Lower leg skin (tissue), 4 donors: ENCODE measurements around the gene SPOCD1. TPM values are rescaled to one million over a fixed set of nuclear protein-coding genes. Genes with fewer than 3 reads are reported as not detected.
A peak's percentile ranks its signal among the peaks of the same experiment; 100 is the strongest.

ENCODE experiments used
- DNase-seq, 2 donors: peaks; one replicate each; pipeline ENCODE4 v3.0.0-alpha.2; 2019; ENCODE audit warnings: low spot score in 2 of 2
- H3K4me3 ChIP-seq: fragments of 200-600 bp; sonication (generic); 2 replicates; pipeline ENCODE4 v1.5.1; 2017; ENCODE audit warnings: mild to moderate bottlenecking, low read depth; ENCODE audit not compliant: poor library complexity, severe bottlenecking
- POLR2A ChIP-seq, 2 donors: fragments of 450-650 bp; IDR thresholded peaks; one replicate each; pipeline ENCODE4 v1.6.1; 2016 to 2017; ENCODE audit warnings: antibody characterized with exemption in 2 of 2, mild to moderate bottlenecking in 1 of 2, moderate library complexity in 1 of 2
- WGBS, 2 donors: methylation state at CpG; one replicate each; pipeline ENCODE4 v1.1.5; 2018; 5-methylcytosine and 5-hydroxymethylcytosine counted together
- intact Hi-C: fragments of 100-400 bp; cut with DNase I; formaldehyde crosslinking; loops from one replicate; pipeline ENCODE4 v1.15.0; 2023; ENCODE audit warnings: low total_unique reads
- microRNA-seq, 2 donors: library from miRNA; unstranded; fragments of <30 nt; microRNA quantifications; one replicate each; pipeline ENCODE4, GENCODE V29; 2016; ENCODE audit warnings: borderline replicate concordance in 2 of 2, borderline number of aligned reads in 1 of 2
- total RNA-seq, 4 donors: library from RNA; depleted of rRNA; stranded (reverse); fragments of >200 nt; gene quantifications; one replicate each; pipeline ENCODE4 v1.1.0, GENCODE V29; 2016
- TF ChIP-seq, protein P1 (sequence below), 3 donors: fragments of 450-650 bp; IDR thresholded peaks; one replicate each; pipeline ENCODE4 v1.5.1; 2016; ENCODE audit warnings: antibody characterized with exemption in 3 of 3, mild to moderate bottlenecking in 3 of 3, moderate library complexity in 2 of 3

SPOCD1 gene
- total RNA-seq, 4 donors from 2014 or later, result 0.13 to 0.51 TPM; not detected in 2

DNA sequence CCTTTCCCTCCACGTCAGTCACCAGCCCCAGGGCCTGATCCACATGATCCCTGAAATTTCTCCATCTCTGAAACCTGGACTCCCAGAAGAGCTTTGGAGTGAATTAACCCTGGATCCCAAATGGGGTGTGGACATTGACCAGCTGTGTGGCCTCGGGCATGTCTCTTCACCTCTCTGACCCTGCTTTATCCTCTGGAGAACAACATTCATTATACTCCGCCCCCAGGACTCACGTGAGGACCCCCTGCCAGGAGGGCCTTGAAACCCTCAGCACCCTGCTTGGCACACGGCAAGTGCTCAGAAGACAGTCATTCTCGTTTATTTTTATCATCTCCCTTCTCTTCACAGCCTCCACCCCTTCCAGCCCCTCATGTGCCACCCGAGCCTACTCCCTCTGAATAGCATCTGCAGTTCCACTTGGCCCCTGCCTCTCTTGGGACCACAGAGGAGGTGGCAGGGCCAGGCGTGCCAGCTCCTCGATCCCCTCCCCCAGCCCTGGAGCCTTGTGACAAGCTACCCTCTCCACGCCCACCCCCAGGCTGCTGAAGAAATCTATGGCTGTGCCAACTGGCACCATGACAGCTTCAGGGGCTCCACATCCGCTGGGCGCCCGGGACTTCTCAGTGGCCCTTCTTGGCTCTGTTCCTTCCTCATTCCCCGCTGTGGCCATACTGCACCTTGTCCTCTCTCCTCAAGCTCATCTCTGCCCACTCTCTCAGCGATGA is 69.7 kb downstream of the SPOCD1 start:
- TF ChIP-seq, protein P1, sequence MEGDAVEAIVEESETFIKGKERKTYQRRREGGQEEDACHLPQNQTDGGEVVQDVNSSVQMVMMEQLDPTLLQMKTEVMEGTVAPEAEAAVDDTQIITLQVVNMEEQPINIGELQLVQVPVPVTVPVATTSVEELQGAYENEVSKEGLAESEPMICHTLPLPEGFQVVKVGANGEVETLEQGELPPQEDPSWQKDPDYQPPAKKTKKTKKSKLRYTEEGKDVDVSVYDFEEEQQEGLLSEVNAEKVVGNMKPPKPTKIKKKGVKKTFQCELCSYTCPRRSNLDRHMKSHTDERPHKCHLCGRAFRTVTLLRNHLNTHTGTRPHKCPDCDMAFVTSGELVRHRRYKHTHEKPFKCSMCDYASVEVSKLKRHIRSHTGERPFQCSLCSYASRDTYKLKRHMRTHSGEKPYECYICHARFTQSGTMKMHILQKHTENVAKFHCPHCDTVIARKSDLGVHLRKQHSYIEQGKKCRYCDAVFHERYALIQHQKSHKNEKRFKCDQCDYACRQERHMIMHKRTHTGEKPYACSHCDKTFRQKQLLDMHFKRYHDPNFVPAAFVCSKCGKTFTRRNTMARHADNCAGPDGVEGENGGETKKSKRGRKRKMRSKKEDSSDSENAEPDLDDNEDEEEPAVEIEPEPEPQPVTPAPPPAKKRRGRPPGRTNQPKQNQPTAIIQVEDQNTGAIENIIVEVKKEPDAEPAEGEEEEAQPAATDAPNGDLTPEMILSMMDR (IDR thresholded peaks at IDR 0.05), result no peak
- TF ChIP-seq POLR2A (IDR thresholded peaks at IDR 0.05), result no peak
- intact Hi-C loops, result no loop called here
- DNase-seq, result no peak
- WGBS, 2 donors, result 55 to 61% methylated on average over 15 of the region's 15 CpGs
- no peak overlapping the region for H3K4me3 ChIP-seq

DNA sequence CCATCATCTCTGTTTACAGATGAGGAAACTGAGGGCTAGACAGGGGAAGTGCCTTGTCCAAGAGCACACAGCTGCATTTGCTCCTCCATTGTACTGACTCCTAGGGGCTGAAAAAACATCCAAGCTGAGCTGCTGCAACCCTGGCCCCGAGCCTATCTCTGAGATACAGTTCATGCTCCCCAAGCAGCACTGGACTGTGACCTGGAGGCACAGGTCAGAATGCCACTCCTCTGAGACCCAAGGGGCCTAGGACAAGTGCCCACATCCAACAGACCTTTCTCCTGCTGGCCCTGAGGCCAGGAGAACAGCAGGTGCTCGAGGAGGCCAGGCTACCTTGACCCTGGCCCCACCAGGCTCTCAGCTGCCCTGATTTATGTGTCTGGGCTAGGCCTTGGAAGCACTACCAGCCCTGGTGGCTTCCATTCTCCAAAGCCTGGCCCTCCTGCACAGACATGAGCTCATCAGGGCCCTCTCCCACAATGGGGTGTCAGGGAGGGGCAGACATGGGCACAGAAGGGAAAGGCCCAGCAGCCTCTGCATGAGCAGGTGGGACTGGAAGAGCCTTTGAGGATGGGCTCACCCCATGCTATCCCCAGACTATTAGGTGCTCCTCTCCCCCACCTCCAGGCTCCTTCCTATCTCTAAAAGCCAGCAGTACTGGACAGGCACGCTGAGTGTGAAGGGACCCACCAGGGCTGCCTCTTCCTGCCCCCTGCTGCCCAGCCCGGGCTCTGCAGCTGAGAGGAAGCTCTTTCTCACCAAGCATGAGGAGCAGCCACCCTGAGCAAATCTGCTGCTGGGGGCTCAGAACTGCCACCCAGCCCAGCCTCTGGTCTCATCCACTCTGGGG is 70.5 kb downstream of the SPOCD1 start:
- intact Hi-C loops, result no loop called here
- no peak overlapping the region for H3K4me3 ChIP-seq
- WGBS, 2 donors, result 27 to 56% methylated on average over 3 of the region's 4 CpGs
- TF ChIP-seq POLR2A (IDR thresholded peaks at IDR 0.05), result no peak
- TF ChIP-seq, protein P1 (IDR thresholded peaks at IDR 0.05), result no peak
- peak in 1 of 2 donors; percentile 92 for DNase-seq

DNA sequence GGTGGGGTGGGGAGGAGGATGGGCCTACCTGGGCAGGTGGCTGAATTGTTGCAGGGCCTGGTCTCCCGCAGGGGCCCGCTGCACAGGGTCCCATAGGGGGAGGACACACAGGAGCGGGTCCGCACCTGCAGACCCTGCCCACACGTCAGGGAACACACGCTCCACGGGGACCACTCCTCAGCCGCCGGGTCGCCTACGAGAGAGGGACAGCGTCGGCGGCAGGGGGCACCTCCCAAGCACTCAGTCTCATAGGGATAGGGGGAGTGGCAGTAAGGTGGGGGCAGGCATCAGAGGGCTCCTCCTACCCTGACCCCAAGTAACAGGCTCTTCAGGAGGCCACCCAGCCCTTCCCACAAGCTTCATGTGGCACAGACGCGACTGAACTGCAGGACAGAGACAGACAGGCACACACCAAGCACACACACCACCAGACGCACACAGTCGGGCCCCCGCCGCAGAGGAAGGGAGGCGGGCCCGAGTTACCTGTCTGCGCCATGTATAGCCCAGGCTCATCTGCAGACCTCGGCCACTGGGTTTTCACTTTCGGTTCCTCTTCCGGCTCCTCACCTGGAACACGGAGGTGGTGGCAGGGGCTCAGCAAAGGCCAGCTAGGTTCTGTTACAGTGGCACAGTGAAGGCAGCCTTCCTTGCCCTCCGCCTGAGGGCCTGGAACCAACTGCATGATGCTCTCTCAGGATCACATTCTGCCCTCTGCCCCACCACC is 71.5 kb downstream of the SPOCD1 start:
- intact Hi-C loops, result no loop called here
- DNase-seq, result no peak
- H3K4me3 ChIP-seq, result no peak overlapping the region
- WGBS, 2 donors, result 88 to 90% methylated on average over 28 of the region's 28 CpGs
- no peak for TF ChIP-seq POLR2A (IDR thresholded peaks at IDR 0.05)
- TF ChIP-seq, protein P1 (IDR thresholded peaks at IDR 0.05), result no peak

DNA sequence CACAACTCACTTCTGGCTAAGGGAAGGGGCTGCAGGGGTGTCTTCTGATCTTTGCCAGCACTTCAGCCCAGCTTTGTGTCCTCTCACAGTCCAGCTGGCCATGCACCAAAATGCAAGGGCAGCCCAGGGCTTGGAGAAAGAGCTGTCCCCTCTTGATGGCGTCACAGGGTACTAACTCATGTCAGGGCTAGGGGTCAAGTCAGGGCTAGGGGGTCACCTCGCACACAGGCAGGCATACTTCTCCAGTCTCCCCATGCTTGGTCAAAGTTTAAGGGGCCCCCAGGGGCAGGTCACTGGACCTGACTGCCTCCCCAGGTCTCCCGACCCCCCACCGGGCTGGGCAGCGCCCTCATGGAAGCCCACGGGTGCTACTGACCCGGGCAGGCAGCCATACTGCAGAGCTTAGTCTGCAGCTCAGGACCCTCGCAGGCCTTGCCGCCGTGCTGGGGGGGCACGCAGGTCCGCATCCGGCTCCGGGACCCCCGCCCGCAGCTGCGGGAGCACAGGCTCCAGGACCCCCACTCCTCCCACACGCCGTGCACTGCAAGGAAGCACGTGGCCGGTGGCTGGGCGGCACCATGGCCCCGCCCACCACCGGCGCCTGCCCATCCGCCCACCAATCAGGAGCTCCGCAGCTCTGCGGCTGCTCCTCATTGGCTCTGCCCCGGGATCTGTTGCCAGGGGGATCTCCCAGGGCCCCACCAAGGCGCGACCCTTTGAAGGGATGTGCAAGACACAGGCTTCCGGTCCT is 73.2 kb downstream of the SPOCD1 start:
- WGBS, 2 donors, result 88 to 94% methylated on average over 17 to 32 of the region's 32 CpGs
- TF ChIP-seq POLR2A (IDR thresholded peaks at IDR 0.05), result no peak
- TF ChIP-seq, protein P1 (IDR thresholded peaks at IDR 0.05), result no peak
- intact Hi-C loops, result no loop called here
- H3K4me3 ChIP-seq, result no peak overlapping the region
- no peak for DNase-seq

Small RNAs within 50 kb of the gene (microRNA-seq; reads per million reads assigned to microRNA genes)
- 0 reads per million in 2 donors for gene MIR4254

Other genes with a start within 250 kb of the SPOCD1 start
- gene TINAGL1, start 239.5 kb downstream of the SPOCD1 start, total RNA-seq, result 100 to 1,000 TPM in 1 of 4 donors, 10 to 100 TPM in 3; 39.1 to 107 (median 69.2) TPM
- gene HCRTR1, start 198.3 kb downstream of the SPOCD1 start, total RNA-seq, result under 1 TPM in 1 of 4 donors, not detected in 3; 0.42 TPM
- 100 to 1,000 TPM; 101 to 124 (median 115) TPM for gene PEF1, start 171.1 kb downstream of the SPOCD1 start, total RNA-seq
- gene COL16A1, start 112.0 kb downstream of the SPOCD1 start, total RNA-seq, result 100 to 1,000 TPM in 2 of 4 donors, 10 to 100 TPM in 2; 79.7 to 128 (median 94.7) TPM
- gene ADGRB2, start 51.7 kb downstream of the SPOCD1 start, total RNA-seq, result 1 to 10 TPM; 2.2 to 4.6 (median 3.3) TPM
- gene PTP4A2, start 122.3 kb upstream of the SPOCD1 start, total RNA-seq, result 10 to 100 TPM; 40.9 to 92.8 (median 67.3) TPM
- gene KHDRBS1, start 197.8 kb upstream of the SPOCD1 start, total RNA-seq, result 10 to 100 TPM; 60.8 to 94.3 (median 84.7) TPM